ENCODE data around the gene STK32B. TPM values are rescaled to one million over a fixed set of nuclear protein-coding genes. Genes with fewer than 3 reads are reported as not detected.

Gene STK32B
- total and polyA plus RNA-seq, 2 of the 8 experiments (the other 6 are each of a cell fraction or from before 2014, with no cell fraction given) = 2.3 to 2.5 TPM

- Histone ChIP-seq H2BK12ac (ENCODE audit: low read depth, low read length) (peak overlapping the region; percentile 6; the same call in 1 of the 2 replicates), H3K4me3 (ENCODE audit: extremely low read depth in 1 of 4, insufficient read depth in 2 of 4, low read depth in 3 of 4, low read length in 4 of 4) (no peak overlapping the region), H2BK20ac (ENCODE audit: low read length) (no peak overlapping the region), H3K79me1 (ENCODE audit: low read depth, low read length) (no peaks in the 10 kb centered on the region), H3K23me2 (ENCODE audit: low read depth, low read length) (peaks cover 4% of the 10 kb centered on the region; the same call in 1 of the 2 replicates), H4K91ac (replicated peaks; ENCODE audit: insufficient read length, low read length) (no peak overlapping the region), H2BK5ac (ENCODE audit: low read depth, low read length) (no peak overlapping the region), H3K27ac (ENCODE audit: low read depth, low read length) (no peak overlapping the region), H2AK5ac (ENCODE audit: low read depth, low read length) (no peak overlapping the region), H3K18ac (ENCODE audit: extremely low read depth, low read length) (no peak overlapping the region), H3K9me3 (ENCODE audit: insufficient read depth in 2 of 2, low read depth in 1 of 2, low read length in 1 of 2) (no peaks in the 10 kb centered on the region), H3K79me2 (ENCODE audit: control insufficient read depth in 1 of 2, insufficient read depth in 2 of 2, low read length in 2 of 2) (no peaks in the 10 kb centered on the region; a peak in 1 of 4 replicates), H3K23ac (ENCODE audit: insufficient read length) (no peak overlapping the region), H3K4ac (replicated peaks; ENCODE audit: insufficient read length, low read depth, low read length) (no peak overlapping the region), H4K20me1 (replicated peaks in 1 of 2; ENCODE audit: control insufficient read depth in 1 of 2, insufficient read depth in 2 of 2, low read length in 2 of 2) (no peaks in the 10 kb centered on the region), H3K56ac (replicated peaks; ENCODE audit: insufficient read length, low read depth, low read length) (no peak overlapping the region), H2BK15ac (ENCODE audit: low read length) (no peak overlapping the region), H2AFZ (ENCODE audit: low read length) (no peak overlapping the region; the same call in 1 of the 2 replicates), H3K4me1 (replicated peaks in 1 of 4; ENCODE audit: control insufficient read depth in 3 of 4, insufficient read depth in 4 of 4, low read length in 3 of 4) (no peaks in the 10 kb centered on the region), H3K4me2 (ENCODE audit: insufficient read depth in 1 of 2, low read depth in 2 of 2, low read length in 2 of 2) (no peak overlapping the region), H3K36me3 (ENCODE audit: control insufficient read depth in 2 of 4, insufficient read depth in 4 of 4, low read length in 3 of 4) (no peaks in the 10 kb centered on the region), H4K5ac (ENCODE audit: insufficient read length, low read depth, low read length) (no peak overlapping the region), H3K14ac (ENCODE audit: insufficient read length) (no peak overlapping the region), H3K9ac (replicated peaks in 1 of 4; ENCODE audit: extremely low read depth in 1 of 4, low read depth in 3 of 4, low read length in 3 of 4) (no peak overlapping the region), H4K8ac (ENCODE audit: extremely low read depth, insufficient read depth, low read length) (no peak overlapping the region), H2BK120ac (replicated peaks; ENCODE audit: low read depth, low read length) (no peak overlapping the region), H3K27me3 (replicated peaks in 1 of 4; ENCODE audit: control insufficient read depth in 3 of 4, extremely low read depth in 1 of 4, insufficient read depth in 3 of 4, low read length in 3 of 4) (no peaks in the 10 kb centered on the region)
- CTCF ChIA-PET (ENCODE audit: partially characterized antibody) = interaction anchor here (0.5 to 10.5 kb wide), 36 partner anchors 11 to 584 kb away, joined by 3 to 92 read pairs (median 3); partner anchors contain the start of gene STK32B
- 78% methylated on average over 14 of the region's 14 CpGs; no CpG with 5 or more reads in 1 of the 2 experiments for WGBS, 2 experiments (ENCODE audit: extremely low coverage in 1 of 2, insufficient coverage in 1 of 2, insufficient read length in 1 of 2, insufficient replicate concordance in 2 of 2, low coverage in 1 of 2, low lambda C conversion rate in 2 of 2, missing lambda C conversion rate in 1 of 2)
- DNase-seq (ENCODE audit: low read depth in 1 of 2, low spot score in 2 of 2) (peak; percentile 38 to 74), FAIRE-seq (no peak)
- POLR2A ChIA-PET (ENCODE audit: partially characterized antibody) = interaction anchor here (0.9 kb wide), 2 partner anchors 12 to 16 kb away, joined by 3 read pairs; no protein-coding TSS in a partner anchor
- TF ChIP-seq CTCF (IDR thresholded peaks at IDR 0.05; ENCODE audit: control extremely low read depth in 1 of 3, insufficient read depth in 1 of 3, low read depth in 1 of 3, low read length in 3 of 3) (peak in 2 of 3 experiments; percentile 89 to 92; a peak in 3 of 4 replicates), KDM1A (IDR thresholded peaks at IDR 0.05; ENCODE audit: borderline replicate concordance, low read length) (peak; percentile 83; the same call in 1 of the 2 replicates), TEAD4 (IDR thresholded peaks at IDR 0.05; ENCODE audit: low read depth, low read length) (peak; percentile 64; the same call in 1 of the 2 replicates), CTBP2 (IDR thresholded peaks at IDR 0.05; ENCODE audit: borderline replicate concordance, insufficient read depth, insufficient read length, low read length) (no peak), CEBPB (IDR thresholded peaks at IDR 0.05; ENCODE audit: low read depth, low read length) (0 out of 2 replicates have a peak, but pooled peaks have one; percentile 38), RAD21 (IDR thresholded peaks at IDR 0.05 in 1 of 2, conservative IDR thresholded peaks at IDR 0.05 in 1 of 2; ENCODE audit: low read depth in 2 of 2, low read length in 2 of 2) (peak; percentile 64 to 87), YY1 (IDR thresholded peaks at IDR 0.05; ENCODE audit: low read depth, low read length) (0 out of 2 replicates have a peak, but pooled peaks have one; percentile 16), BRCA1 (IDR thresholded peaks at IDR 0.05; ENCODE audit: low read depth, low read length) (no peak)
These were observed 409.0 kb downstream of the STK32B start for GRCh38 chr4:5460106-5460801.

All from H1 (cell line).